Neural cell (in vitro differentiated cells): ENCODE measurements around the gene ROBO1.

ENCODE experiments used
- CTCF ChIP-seq: fragments of 450-650 bp; IDR thresholded peaks from 2 replicates; pipeline ENCODE4 v1.5.1; 2014; ENCODE audit warnings: antibody characterized with exemption, mild to moderate bottlenecking, moderate library complexity; ENCODE audit not compliant: poor library complexity, severe bottlenecking
- EZH2 ChIP-seq: fragments of 200-600, 300-800 bp; shearing (Covaris generic), sonication (generic); IDR thresholded peaks from 2 replicates; pipeline ENCODE4 v1.6.1; 2014; ENCODE audit warnings: antibody characterized with exemption, low read length, borderline replicate concordance, mild to moderate bottlenecking; ENCODE audit not compliant: insufficient read depth, poor library complexity, severe bottlenecking
- RAD21 ChIP-seq: fragments of 450-650 bp; conservative IDR thresholded peaks from 2 replicates; pipeline ENCODE4 v1.6.1; 2014; ENCODE audit warnings: antibody characterized with exemption, mild to moderate bottlenecking, moderate library complexity
- TAF1 ChIP-seq: IDR thresholded peaks from 2 replicates; pipeline ENCODE4 v1.6.1; 2012; ENCODE audit warnings: low read depth

- TF ChIP-seq EZH2 (no peak), TAF1 (no peak), CTCF (no peak), RAD21 (no peak)
Measured at GRCh38 chr3:78706906-78707523, 1060.8 kb downstream of the ROBO1 start.
